Astrocyte (in vitro differentiated cells and primary cell): Measurements from ENCODE around the gene EMP2.

Experiments used
- CTCF ChIP-seq: IDR thresholded peaks from 2 replicates; pipeline ENCODE4 v1.5.1; 2011; ENCODE audit warnings: low read depth, mild to moderate bottlenecking, inconsistent platforms, low read length, moderate library complexity; ENCODE audit not compliant: insufficient read depth
- EZH2 ChIP-seq: IDR thresholded peaks from 2 replicates; pipeline ENCODE4 v1.6.1; 2012; ENCODE audit warnings: mild to moderate bottlenecking, low read length, inconsistent platforms; ENCODE audit not compliant: insufficient read depth

- TF ChIP-seq CTCF = no peak
- no peak for TF ChIP-seq EZH2
Observed at GRCh38 chr16:10587622-10588021, 7.2 kb upstream of the EMP2 start.
